H9 (cell line): ENCODE data around the gene NOMO2. TPM values are rescaled to one million over a fixed set of nuclear protein-coding genes. Genes with fewer than 3 reads are reported as not detected.
"Not testable (repeated sequence)": the region's sequence is repeated elsewhere in the genome, so short reads cannot be mapped to it uniquely, and the experiment has no call there.

Experiments used
- DNase-seq: peaks from one replicate; pipeline ENCODE4 v3.0.0-alpha.2; 2017
- H2AFZ ChIP-seq: one replicate; pipeline ENCODE4 v1.6.1; 2013; ENCODE audit warnings: mild to moderate bottlenecking, low read length, control low read depth, moderate library complexity
- H2AK5ac ChIP-seq: 2 replicates; pipeline ENCODE4 v1.6.1; 2013; ENCODE audit warnings: low read length, control low read depth, mixed read lengths; ENCODE audit not compliant: insufficient read length
- H2BK120ac ChIP-seq: one replicate; pipeline ENCODE4 v1.6.1; 2013; ENCODE audit warnings: low read depth, mild to moderate bottlenecking, low read length, control low read depth, inconsistent platforms; ENCODE audit not compliant: poor library complexity, severe bottlenecking
- H2BK12ac ChIP-seq: 2 replicates; pipeline ENCODE4 v1.6.1; 2013; ENCODE audit warnings: low read length, control low read depth, mixed read lengths, low read depth; ENCODE audit not compliant: insufficient read length
- H2BK15ac ChIP-seq: 2 replicates; pipeline ENCODE4 v1.6.1; 2013; ENCODE audit warnings: low read depth, low read length, control low read depth
- H2BK20ac ChIP-seq: one replicate; pipeline ENCODE4 v1.6.1; 2013; ENCODE audit warnings: low read depth, mild to moderate bottlenecking, low read length, control low read depth, inconsistent platforms; ENCODE audit not compliant: poor library complexity, severe bottlenecking
- H2BK5ac ChIP-seq: 2 replicates; pipeline ENCODE4 v1.6.1; 2013; ENCODE audit warnings: low read length, control low read depth, mixed read lengths; ENCODE audit not compliant: insufficient read length
- H3K14ac ChIP-seq: 2 replicates; pipeline ENCODE4 v1.6.1; 2013; ENCODE audit warnings: low read length, control low read depth; ENCODE audit not compliant: insufficient read depth
- H3K18ac ChIP-seq: 2 replicates; pipeline ENCODE4 v1.6.1; 2013; ENCODE audit warnings: low read depth, mild to moderate bottlenecking, mixed read lengths, low read length, control low read depth; ENCODE audit not compliant: insufficient read length
- H3K23ac ChIP-seq: 2 replicates; pipeline ENCODE4 v1.6.1; 2013; ENCODE audit warnings: low read length, control low read depth, mixed read lengths, low read depth; ENCODE audit not compliant: insufficient read length
- H3K23me2 ChIP-seq: 2 replicates; pipeline ENCODE4 v1.6.1; 2013; ENCODE audit warnings: low read depth, mild to moderate bottlenecking, mixed read lengths, low read length, control low read depth; ENCODE audit not compliant: insufficient read length, poor library complexity, severe bottlenecking
- H3K27ac ChIP-seq: 2 replicates; pipeline ENCODE4 v1.5.1; 2013; ENCODE audit warnings: low read length, control low read depth, mixed read lengths, low read depth; ENCODE audit not compliant: insufficient read length
- H3K27me3 ChIP-seq: 2 replicates; pipeline ENCODE4 v1.6.1; 2013; ENCODE audit warnings: low read length, control low read depth, inconsistent platforms; ENCODE audit not compliant: insufficient read depth
- H3K4ac ChIP-seq: 2 replicates; pipeline ENCODE4 v1.6.1; 2013; ENCODE audit warnings: low read depth, mild to moderate bottlenecking, control low read depth, inconsistent platforms, low read length, moderate library complexity
- H3K4me1 ChIP-seq: 2 replicates; pipeline ENCODE4 v1.6.1; 2013; ENCODE audit warnings: low read length, control low read depth, inconsistent platforms; ENCODE audit not compliant: insufficient read depth
- H3K4me2 ChIP-seq: 2 replicates; pipeline ENCODE4 v1.6.1; 2013; ENCODE audit warnings: low read length, control low read depth, mixed read lengths; ENCODE audit not compliant: insufficient read length, insufficient read depth
- H3K56ac ChIP-seq: 2 replicates; pipeline ENCODE4 v1.6.1; 2013; ENCODE audit warnings: low read depth, mild to moderate bottlenecking, mixed read lengths, low read length, control low read depth; ENCODE audit not compliant: insufficient read length
- H3K79me1 ChIP-seq: 2 replicates; pipeline ENCODE4 v1.6.1; 2013; ENCODE audit warnings: low read depth, mild to moderate bottlenecking, moderate library complexity, low read length, control low read depth, inconsistent platforms; ENCODE audit not compliant: insufficient read depth, poor library complexity, severe bottlenecking
- H3K79me2 ChIP-seq: 2 replicates; pipeline ENCODE4 v1.6.1; 2013; ENCODE audit warnings: low read length, control low read depth, inconsistent platforms; ENCODE audit not compliant: insufficient read depth
- H3K9ac ChIP-seq: 2 replicates; pipeline ENCODE4 v1.6.1; 2013; ENCODE audit warnings: low read length, control low read depth, mixed read lengths; ENCODE audit not compliant: insufficient read length; ENCODE audit errors: extremely low read depth
- H3K9me3 ChIP-seq: one replicate; pipeline ENCODE4 v1.6.1; 2013; ENCODE audit warnings: low read depth, low read length, inconsistent platforms; ENCODE audit not compliant: control insufficient read depth
- H3T11ph ChIP-seq: one replicate; pipeline ENCODE4 v1.6.1; 2013; ENCODE audit warnings: mild to moderate bottlenecking, low read length, control low read depth, inconsistent platforms
- H4K20me1 ChIP-seq: one replicate; pipeline ENCODE4 v1.6.1; 2013; ENCODE audit not compliant: control insufficient read depth, insufficient read length, insufficient read depth
- H4K5ac ChIP-seq: 2 replicates; pipeline ENCODE4 v1.6.1; 2013; ENCODE audit warnings: low read depth, mild to moderate bottlenecking, mixed read lengths, low read length, control low read depth; ENCODE audit not compliant: insufficient read length
- H4K8ac ChIP-seq: replicated peaks from 2 replicates; pipeline ENCODE4 v1.6.1; 2013; ENCODE audit warnings: low read length, control low read depth, mixed read lengths, low read depth; ENCODE audit not compliant: insufficient read length
- H4K91ac ChIP-seq: 2 replicates; pipeline ENCODE4 v1.6.1; 2013; ENCODE audit warnings: low read depth, mild to moderate bottlenecking, moderate library complexity, mixed read lengths, low read length, control low read depth; ENCODE audit not compliant: insufficient read length
- H3K27ac Mint-ChIP-seq, 3 experiments: 2 replicates in 2 of 3; 3 replicates in 1 of 3; pipeline ENCODE4 v1.8.0; 2020 to 2021; ENCODE audit warnings: mixed read lengths in 3 of 3, mild to moderate bottlenecking in 1 of 3, moderate library complexity in 1 of 3
- H3K27me3 Mint-ChIP-seq: 2 replicates; pipeline ENCODE4 v1.8.0; 2021; ENCODE audit warnings: low read depth, mild to moderate bottlenecking, moderate library complexity, mixed read lengths
- H3K36me3 Mint-ChIP-seq, 3 experiments: 2 replicates in 2 of 3; 3 replicates in 1 of 3; pipeline ENCODE4 v1.8.0; 2020 to 2021; ENCODE audit warnings: low read depth in 3 of 3, mixed read lengths in 3 of 3; ENCODE audit not compliant: insufficient read depth in 1 of 3
- H3K4me1 Mint-ChIP-seq, 2 experiments: 2 replicates each; pipeline ENCODE4 v1.8.0; 2020; ENCODE audit warnings: mixed read lengths in 2 of 2
- H3K4me3 Mint-ChIP-seq, 2 experiments: 2 replicates in 1 of 2; 3 replicates in 1 of 2; pipeline ENCODE4 v1.8.0; 2020 to 2021; ENCODE audit warnings: mild to moderate bottlenecking in 2 of 2, mixed read lengths in 2 of 2, moderate library complexity in 1 of 2
- H3K9me3 Mint-ChIP-seq, 2 experiments: 2 replicates in 1 of 2; 3 replicates in 1 of 2; pipeline ENCODE4 v1.8.0; 2020; ENCODE audit warnings: mild to moderate bottlenecking in 2 of 2, mixed read lengths in 2 of 2, moderate library complexity in 1 of 2
- WGBS: extraction: QIAGEN DNeasy Blood & Tissue Kit; methylation state at CpG from one replicate; pipeline ENCODE4 v1.1.7; 2013; ENCODE audit warnings: missing lambda C conversion rate, low lambda C conversion rate, mixed read lengths; ENCODE audit not compliant: insufficient read length; ENCODE audit errors: extremely low coverage; 5-methylcytosine and 5-hydroxymethylcytosine counted together
- total RNA-seq: library from RNA; stranded (reverse); gene quantifications from 2 replicates; pipeline ENCODE4 v1.2.1, GENCODE V29; 2021

NOMO2 gene
- total RNA-seq, 1 experiment from 2014 or later: 100 TPM

- H3T11ph ChIP-seq, H4K91ac ChIP-seq, H3K79me2 ChIP-seq, H3K4me3 Mint-ChIP-seq, H4K8ac ChIP-seq, H3K36me3 Mint-ChIP-seq, H3K79me1 ChIP-seq, H3K27me3 Mint-ChIP-seq, H3K27ac ChIP-seq, H3K9ac ChIP-seq, H3K4me2 ChIP-seq, H3K27ac Mint-ChIP-seq, H3K4ac ChIP-seq, H2BK15ac ChIP-seq, H2AK5ac ChIP-seq, H4K5ac ChIP-seq, H3K14ac ChIP-seq, H3K9me3 ChIP-seq, H2BK5ac ChIP-seq, DNase-seq, H3K4me1 Mint-ChIP-seq, H2BK12ac ChIP-seq, H3K23ac ChIP-seq, H3K4me1 ChIP-seq, H2BK120ac ChIP-seq, H2AFZ ChIP-seq, H3K9me3 Mint-ChIP-seq, H4K20me1 ChIP-seq, H3K27me3 ChIP-seq, H3K23me2 ChIP-seq, H3K18ac ChIP-seq, H2BK20ac ChIP-seq, H3K56ac ChIP-seq: not testable (repeated sequence)
- WGBS: no CpG with 5 or more reads among the region's 7 CpGs
Observed at GRCh38 chr16:18498430-18498829, 63.5 kb downstream of the NOMO2 start.

GRCh38 chr16:18497032-18497431 lies 64.9 kb downstream of the NOMO2 start:
- not testable (repeated sequence) for H3K4me1 Mint-ChIP-seq, H3K36me3 Mint-ChIP-seq
- no CpG with 5 or more reads among the region's 5 CpGs for WGBS

More at GRCh38 chr16:18497032-18497431, 64.9 kb downstream of the NOMO2 start:
- H3K14ac ChIP-seq, H2BK120ac ChIP-seq, H3K79me1 ChIP-seq, H3K27ac Mint-ChIP-seq, H2AFZ ChIP-seq, H3K4ac ChIP-seq, H4K5ac ChIP-seq, H2AK5ac ChIP-seq, H3K27me3 Mint-ChIP-seq, H3K4me3 Mint-ChIP-seq, H3K18ac ChIP-seq, DNase-seq, H3K79me2 ChIP-seq, H2BK20ac ChIP-seq, H2BK15ac ChIP-seq, H3K23me2 ChIP-seq, H3K27ac ChIP-seq, H3K27me3 ChIP-seq, H3T11ph ChIP-seq, H4K91ac ChIP-seq, H4K8ac ChIP-seq, H3K9me3 Mint-ChIP-seq, H3K56ac ChIP-seq, H4K20me1 ChIP-seq, H3K4me2 ChIP-seq, H3K4me1 ChIP-seq, H2BK5ac ChIP-seq, H3K9ac ChIP-seq, H3K9me3 ChIP-seq, H2BK12ac ChIP-seq, H3K23ac ChIP-seq: not testable (repeated sequence)
